CD14-positive monocyte (primary cell): ENCODE measurements around the gene NECTIN1. TPM values are rescaled to one million over a fixed set of nuclear protein-coding genes. Genes with fewer than 3 reads are reported as not detected.

Source experiments
- DNase-seq, 3 donors: peaks; one replicate each; pipeline ENCODE4 v3.0.0-alpha.2; 2011 to 2022
- H2AFZ ChIP-seq: 2 replicates; pipeline ENCODE4 v1.6.0; 2012; ENCODE audit warnings: mild to moderate bottlenecking, low read depth, low read length, inconsistent platforms; ENCODE audit not compliant: insufficient read depth, poor library complexity, severe bottlenecking
- H3K27ac ChIP-seq, 2 donors: 1 replicate in 1 of 2; 2 replicates in 1 of 2; pipeline ENCODE4 v1.5.1; 2012 to 2013; ENCODE audit warnings: low read length in 2 of 2, control low read depth in 1 of 2, inconsistent platforms in 1 of 2, low read depth in 1 of 2, mild to moderate bottlenecking in 1 of 2
- H3K27me3 ChIP-seq, 2 donors: one replicate each; pipeline versions ENCODE4 v1.6.0 to v1.6.1; 2011 to 2013; ENCODE audit warnings: low read length in 2 of 2; ENCODE audit not compliant: control insufficient read depth in 2 of 2, insufficient read depth in 2 of 2
- H3K36me3 ChIP-seq, 2 donors: replicated peaks in 1 of 2; 1 replicate in 1 of 2; 2 replicates in 1 of 2; pipeline versions ENCODE4 v1.5.1 to v1.6.1; 2012 to 2013; ENCODE audit warnings: low read length in 2 of 2, control low read depth in 1 of 2, inconsistent platforms in 1 of 2, mild to moderate bottlenecking in 1 of 2; ENCODE audit not compliant: insufficient read depth in 2 of 2, control insufficient read depth in 1 of 2
- H3K4me1 ChIP-seq, 2 donors: 1 replicate in 1 of 2; 2 replicates in 1 of 2; pipeline versions ENCODE4 v1.5.1 to v1.6.1; 2012 to 2013; ENCODE audit warnings: low read length in 2 of 2, control low read depth in 1 of 2, inconsistent platforms in 1 of 2, mild to moderate bottlenecking in 1 of 2, moderate library complexity in 1 of 2; ENCODE audit not compliant: insufficient read depth in 2 of 2, control insufficient read depth in 1 of 2
- H3K4me2 ChIP-seq: replicated peaks from 2 replicates; pipeline ENCODE3; 2012; ENCODE audit warnings: low read length, moderate library complexity, mild to moderate bottlenecking; ENCODE audit not compliant: poor library complexity, severe bottlenecking; ENCODE audit errors: extremely low read depth
- H3K4me3 ChIP-seq, 3 experiments: fragments of 200-600 bp in 1 of 3; sonication (generic) in 1 of 3; replicated peaks in 1 of 3; 1 replicate in 2 of 3; 2 replicates in 1 of 3; pipeline ENCODE4 v1.5.1; 2011 to 2013; ENCODE audit warnings: low read length in 3 of 3, mild to moderate bottlenecking in 3 of 3, control low read depth in 2 of 3, low read depth in 2 of 3, inconsistent platforms in 1 of 3, moderate library complexity in 1 of 3
- H3K79me2 ChIP-seq: 2 replicates; pipeline ENCODE4 v1.6.0; 2012; ENCODE audit warnings: mild to moderate bottlenecking, control low read depth, inconsistent platforms, low read length, moderate library complexity; ENCODE audit not compliant: insufficient read depth
- H3K9ac ChIP-seq: 2 replicates; pipeline ENCODE4 v1.6.0; 2017; ENCODE audit warnings: low read length, mild to moderate bottlenecking; ENCODE audit not compliant: insufficient read depth, poor library complexity, severe bottlenecking
- H3K9me3 ChIP-seq, 2 donors: replicated peaks in 1 of 2; 1 replicate in 1 of 2; 2 replicates in 1 of 2; pipeline versions ENCODE4 v1.5.1 to v1.6.1; 2012 to 2013; ENCODE audit warnings: low read length in 2 of 2, control low read depth in 1 of 2; ENCODE audit not compliant: control insufficient read depth in 1 of 2, insufficient read depth in 1 of 2
- H4K20me1 ChIP-seq: 2 replicates; pipeline ENCODE4 v1.6.0; 2012; ENCODE audit warnings: mild to moderate bottlenecking, low read length, control low read depth, moderate library complexity; ENCODE audit not compliant: insufficient read depth
- H3K27ac Mint-ChIP-seq, 7 donors: one replicate each; pipeline ENCODE4 v1.8.0; 2020; ENCODE audit warnings: mild to moderate bottlenecking in 7 of 7, mixed read lengths in 7 of 7, moderate library complexity in 6 of 7, inconsistent platforms in 2 of 7
- H3K27me3 Mint-ChIP-seq, 3 donors: one replicate each; pipeline ENCODE4 v1.8.0; 2021 to 2022; ENCODE audit warnings: low read depth in 3 of 3, mild to moderate bottlenecking in 3 of 3, mixed read lengths in 3 of 3, moderate library complexity in 3 of 3, inconsistent platforms in 1 of 3
- H3K36me3 Mint-ChIP-seq, 2 donors: one replicate each; pipeline ENCODE4 v1.8.0; 2020; ENCODE audit warnings: mixed read lengths in 2 of 2, inconsistent platforms in 1 of 2, mild to moderate bottlenecking in 1 of 2
- H3K4me1 Mint-ChIP-seq: one replicate; pipeline ENCODE4 v1.8.0; 2020; ENCODE audit warnings: mild to moderate bottlenecking, mixed read lengths
- H3K4me3 Mint-ChIP-seq, 2 donors: one replicate each; pipeline ENCODE4 v1.8.0; 2020; ENCODE audit warnings: mild to moderate bottlenecking in 2 of 2, mixed read lengths in 2 of 2, moderate library complexity in 1 of 2
- H3K9me3 Mint-ChIP-seq, 7 donors: one replicate each; pipeline ENCODE4 v1.8.0; 2020 to 2022; ENCODE audit warnings: mixed read lengths in 7 of 7, mild to moderate bottlenecking in 6 of 7, moderate library complexity in 6 of 7, inconsistent platforms in 2 of 7
- WGBS: methylation state at CpG from one replicate; pipeline ENCODE4 v1.1.5; 2013; ENCODE audit warnings: missing lambda C conversion rate; ENCODE audit not compliant: insufficient coverage; 5-methylcytosine and 5-hydroxymethylcytosine counted together
- intact Hi-C, 2 donors: fragments of 100-400 bp; cut with micrococcal nuclease; formaldehyde crosslinking; loops; one replicate each; pipeline versions ENCODE4 v1.15.0 to v1.15.1; 2023
- polyA plus RNA-seq, 3 donors: library from polyadenylated mRNA; depleted of rRNA in 1 of 3; unstranded in 2 of 3; stranded (reverse) in 1 of 3; fragments of 300-500 nt in 2 of 3; fragments of >200 nt in 1 of 3; fragmentation: Illumina TruSeq in 2 of 3; gene quantifications; 1 replicate in 2 of 3; 2 replicates in 1 of 3; pipeline ENCODE4 v1.2.3, GENCODE V29; 2012 to 2021
- TF ChIP-seq, protein P1 (sequence below): fragments of 200-600 bp; IDR thresholded peaks from one replicate; pipeline ENCODE4 v1.8.0; 2022; ENCODE audit warnings: antibody characterized with exemption, mild to moderate bottlenecking

Gene NECTIN1
- polyA plus RNA-seq, 3 donors = 0.53 to 8.3 (median 0.85) TPM

DNA sequence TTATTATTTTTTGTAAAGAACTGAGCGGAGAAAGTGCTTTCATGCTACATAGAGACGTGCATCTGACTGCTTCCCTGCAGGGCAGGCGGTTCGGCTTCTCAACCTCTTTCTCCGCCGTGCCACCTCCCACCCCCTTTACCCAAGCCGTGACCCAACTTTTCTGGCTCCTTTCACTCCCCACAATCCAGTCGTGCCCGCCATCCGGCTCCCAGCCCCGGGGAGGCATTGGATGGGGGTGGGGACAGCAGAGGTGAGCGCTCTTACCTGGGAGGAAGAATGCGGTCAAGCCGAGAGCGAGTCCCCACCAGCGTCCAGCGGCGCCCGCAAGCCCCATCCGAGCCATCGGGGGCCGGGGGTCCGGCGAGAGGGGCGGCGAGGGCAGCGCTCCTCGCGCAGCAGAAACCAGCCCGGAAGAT, 781 bp downstream of the NECTIN1 start:
- Histone ChIP-seq H2AFZ (peak overlapping the region; percentile 98), H3K27ac (no peak overlapping the region), H3K79me2 (peaks cover 29% of the 10 kb centered on the region), H3K9me3 (no peaks in the 10 kb centered on the region), H4K20me1 (peaks cover 35% of the 10 kb centered on the region), H3K36me3 (no peaks in the 10 kb centered on the region), H3K4me2 (peak overlapping the region; percentile 99), H3K27me3 (peaks cover 0 to 17% of the 10 kb centered on the region in 2 donors), H3K9ac (peak overlapping the region; percentile 73), H3K4me3 (peak overlapping the region; percentile 55 to 88 (median 62)), H3K4me1 (peaks cover 32 to 35% of the 10 kb centered on the region in 2 donors)
- Mint-ChIP-seq H3K36me3 (peaks cover 4 to 9% of the 10 kb centered on the region in 2 donors), H3K27ac (peak overlapping the region in 5 of 7 donors; percentile 24 to 89 (median 81)), H3K27me3 (peaks cover 12 to 34% (median 17%) of the 10 kb centered on the region in 3 donors), H3K4me1 (peaks cover 38% of the 10 kb centered on the region), H3K4me3 (peak overlapping the region; percentile 94 to 98), H3K9me3 (peaks cover 0 to 3% (median 0%) of the 10 kb centered on the region in 7 donors)
- TF ChIP-seq, protein P1, sequence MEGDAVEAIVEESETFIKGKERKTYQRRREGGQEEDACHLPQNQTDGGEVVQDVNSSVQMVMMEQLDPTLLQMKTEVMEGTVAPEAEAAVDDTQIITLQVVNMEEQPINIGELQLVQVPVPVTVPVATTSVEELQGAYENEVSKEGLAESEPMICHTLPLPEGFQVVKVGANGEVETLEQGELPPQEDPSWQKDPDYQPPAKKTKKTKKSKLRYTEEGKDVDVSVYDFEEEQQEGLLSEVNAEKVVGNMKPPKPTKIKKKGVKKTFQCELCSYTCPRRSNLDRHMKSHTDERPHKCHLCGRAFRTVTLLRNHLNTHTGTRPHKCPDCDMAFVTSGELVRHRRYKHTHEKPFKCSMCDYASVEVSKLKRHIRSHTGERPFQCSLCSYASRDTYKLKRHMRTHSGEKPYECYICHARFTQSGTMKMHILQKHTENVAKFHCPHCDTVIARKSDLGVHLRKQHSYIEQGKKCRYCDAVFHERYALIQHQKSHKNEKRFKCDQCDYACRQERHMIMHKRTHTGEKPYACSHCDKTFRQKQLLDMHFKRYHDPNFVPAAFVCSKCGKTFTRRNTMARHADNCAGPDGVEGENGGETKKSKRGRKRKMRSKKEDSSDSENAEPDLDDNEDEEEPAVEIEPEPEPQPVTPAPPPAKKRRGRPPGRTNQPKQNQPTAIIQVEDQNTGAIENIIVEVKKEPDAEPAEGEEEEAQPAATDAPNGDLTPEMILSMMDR = no peak
- intact Hi-C loops = loop anchor here (2.0 to 10.0 kb wide), 3 partner anchors 61 to 246 kb away; no protein-coding TSS in a partner anchor
- DNase-seq = peak in 1 of 3 donors; percentile 7
- WGBS = 1% methylated on average over 25 of the region's 30 CpGs

DNA sequence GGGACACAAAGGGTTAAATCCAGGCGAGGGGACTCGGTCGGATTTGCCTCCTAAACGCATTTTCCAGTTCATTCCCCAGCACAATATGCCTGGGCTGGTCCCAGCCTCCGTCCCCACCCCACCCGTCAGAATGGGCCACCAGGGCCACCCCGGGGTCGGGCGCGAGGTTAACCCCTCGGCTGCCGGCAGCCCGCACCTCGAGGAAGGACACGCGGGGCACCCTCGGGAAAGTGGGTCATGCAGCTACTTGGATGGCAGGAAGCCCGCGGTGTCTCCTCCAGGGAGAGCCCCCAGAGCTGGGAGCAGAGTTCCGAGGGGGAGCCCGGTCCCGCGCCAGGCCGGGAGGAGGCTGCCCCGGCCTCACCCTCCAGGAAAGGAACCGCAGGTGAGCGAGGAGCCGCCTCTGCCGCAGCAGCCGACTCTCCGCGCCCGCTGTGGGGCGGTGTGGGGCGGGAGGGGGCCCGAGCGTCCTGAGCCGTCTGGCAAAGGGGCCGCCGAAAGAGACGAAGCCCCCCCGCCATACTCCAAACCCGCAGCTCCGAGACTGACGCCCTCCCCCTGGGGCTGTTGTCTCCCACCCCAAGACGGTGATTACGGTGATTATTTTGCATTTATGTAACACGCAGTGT, 1.4 kb downstream of the NECTIN1 start:
- WGBS = under 1% methylated on average over 24 of the region's 48 CpGs
- DNase-seq = peak in 1 of 3 donors; percentile 6
- peaks cover 0 to 17% of the 10 kb centered on the region in 2 donors for H3K27me3 ChIP-seq
- H3K27ac ChIP-seq = no peak overlapping the region
- H3K4me1 Mint-ChIP-seq = peaks cover 40% of the 10 kb centered on the region
- peaks cover 12 to 38% (median 17%) of the 10 kb centered on the region in 3 donors for H3K27me3 Mint-ChIP-seq
- H3K9me3 Mint-ChIP-seq = peaks cover 0 to 3% (median 0%) of the 10 kb centered on the region in 7 donors
- H3K27ac Mint-ChIP-seq = peak overlapping the region in 2 of 7 donors; percentile 23 to 81
- peak overlapping the region; percentile 73 for H3K9ac ChIP-seq
- peaks cover 32 to 36% of the 10 kb centered on the region in 2 donors for H3K4me1 ChIP-seq
- TF ChIP-seq, protein P1 = peak; percentile 13
- no peaks in the 10 kb centered on the region for H3K36me3 ChIP-seq
- peak overlapping the region; percentile 94 to 98 for H3K4me3 Mint-ChIP-seq
- no peaks in the 10 kb centered on the region for H3K9me3 ChIP-seq
- peak overlapping the region; percentile 55 to 88 (median 62) for H3K4me3 ChIP-seq
- H3K36me3 Mint-ChIP-seq = peaks cover 4 to 9% of the 10 kb centered on the region in 2 donors
- intact Hi-C loops = loop anchor here (2.0 to 10.0 kb wide), 3 partner anchors 61 to 245 kb away; no protein-coding TSS in a partner anchor
- peak overlapping the region; percentile 98 for H2AFZ ChIP-seq
- H4K20me1 ChIP-seq = peaks cover 38% of the 10 kb centered on the region
- peak overlapping the region; percentile 99 for H3K4me2 ChIP-seq
- peaks cover 29% of the 10 kb centered on the region for H3K79me2 ChIP-seq
